ENCODE results near the gene SPRED3.

- TF ChIP-seq, protein P1, sequence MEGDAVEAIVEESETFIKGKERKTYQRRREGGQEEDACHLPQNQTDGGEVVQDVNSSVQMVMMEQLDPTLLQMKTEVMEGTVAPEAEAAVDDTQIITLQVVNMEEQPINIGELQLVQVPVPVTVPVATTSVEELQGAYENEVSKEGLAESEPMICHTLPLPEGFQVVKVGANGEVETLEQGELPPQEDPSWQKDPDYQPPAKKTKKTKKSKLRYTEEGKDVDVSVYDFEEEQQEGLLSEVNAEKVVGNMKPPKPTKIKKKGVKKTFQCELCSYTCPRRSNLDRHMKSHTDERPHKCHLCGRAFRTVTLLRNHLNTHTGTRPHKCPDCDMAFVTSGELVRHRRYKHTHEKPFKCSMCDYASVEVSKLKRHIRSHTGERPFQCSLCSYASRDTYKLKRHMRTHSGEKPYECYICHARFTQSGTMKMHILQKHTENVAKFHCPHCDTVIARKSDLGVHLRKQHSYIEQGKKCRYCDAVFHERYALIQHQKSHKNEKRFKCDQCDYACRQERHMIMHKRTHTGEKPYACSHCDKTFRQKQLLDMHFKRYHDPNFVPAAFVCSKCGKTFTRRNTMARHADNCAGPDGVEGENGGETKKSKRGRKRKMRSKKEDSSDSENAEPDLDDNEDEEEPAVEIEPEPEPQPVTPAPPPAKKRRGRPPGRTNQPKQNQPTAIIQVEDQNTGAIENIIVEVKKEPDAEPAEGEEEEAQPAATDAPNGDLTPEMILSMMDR (IDR thresholded peaks at IDR 0.05; ENCODE audit: poor library complexity), result no peak
- no peak for TF ChIP-seq EZH2phosphoT487 (IDR thresholded peaks at IDR 0.05; ENCODE audit: low read depth, severe bottlenecking, unreplicated experiment)
- TF ChIP-seq EZH2 (IDR thresholded peaks at IDR 0.05; ENCODE audit: borderline replicate concordance), result no peak
These were observed 11.0 kb downstream of the SPRED3 start for GRCh38 chr19:38399537-38399936.

Measured in hepatocyte (in vitro differentiated cells).